Measurements from ENCODE around the gene FGF14.

The FGF14 gene

GRCh38 chr13:102045731-102046130 lies 356.1 kb downstream of the FGF14 start:
- Histone ChIP-seq H3K4me1 (ENCODE audit: control insufficient read depth, low read length) (no peaks in the 10 kb centered on the region), H3K79me2 (ENCODE audit: control insufficient read depth, low read length) (no peaks in the 10 kb centered on the region), H3K36me3 (ENCODE audit: control insufficient read depth, low read length) (no peaks in the 10 kb centered on the region), H3F3A (ENCODE audit: control insufficient read depth, insufficient read depth) (no peaks in the 10 kb centered on the region), H3K27ac (ENCODE audit: low read depth, low read length) (no peak overlapping the region), H3K4me3 (ENCODE audit: low read length) (no peak overlapping the region), H4K20me1 (ENCODE audit: control insufficient read depth, insufficient read depth, low read depth, low read length) (no peaks in the 10 kb centered on the region), H3K9me3 (ENCODE audit: control insufficient read depth, insufficient read depth, low read length) (no peaks in the 10 kb centered on the region), H3K9me2 (replicated peaks; ENCODE audit: control insufficient read depth, low read length) (no peaks in the 10 kb centered on the region), H3K27me3 (ENCODE audit: control insufficient read depth, low read length) (no peaks in the 10 kb centered on the region), H3K4me2 (ENCODE audit: low read length) (no peak overlapping the region)
- TF ChIP-seq CTCF (IDR thresholded peaks at IDR 0.05; ENCODE audit: low read depth, low read length, poor library complexity, severe bottlenecking) (no peak), EZH2phosphoT487 (IDR thresholded peaks at IDR 0.05; ENCODE audit: borderline replicate concordance, low read length) (no peak)

- Histone ChIP-seq H3K9me2 (replicated peaks; ENCODE audit: control insufficient read depth, low read length) (no peaks in the 10 kb centered on the region; the same call in 1 of the 2 replicates), H3K4me2 (ENCODE audit: low read length) (no peak overlapping the region), H3K79me2 (ENCODE audit: control insufficient read depth, low read length) (no peaks in the 10 kb centered on the region), H3K36me3 (ENCODE audit: control insufficient read depth, low read length) (no peaks in the 10 kb centered on the region), H3K27ac (ENCODE audit: low read depth, low read length) (no peak overlapping the region), H3F3A (ENCODE audit: control insufficient read depth, insufficient read depth) (no peaks in the 10 kb centered on the region), H3K9me3 (ENCODE audit: control insufficient read depth, insufficient read depth, low read length) (no peaks in the 10 kb centered on the region), H3K4me3 (ENCODE audit: low read length) (no peak overlapping the region), H3K4me1 (ENCODE audit: control insufficient read depth, low read length) (no peaks in the 10 kb centered on the region), H3K27me3 (ENCODE audit: control insufficient read depth, low read length) (no peaks in the 10 kb centered on the region), H4K20me1 (ENCODE audit: control insufficient read depth, insufficient read depth, low read depth, low read length) (no peaks in the 10 kb centered on the region)
- TF ChIP-seq EZH2phosphoT487 (IDR thresholded peaks at IDR 0.05; ENCODE audit: borderline replicate concordance, low read length) (no peak), CTCF (IDR thresholded peaks at IDR 0.05; ENCODE audit: low read depth, low read length, poor library complexity, severe bottlenecking) (no peak)
Observed at GRCh38 chr13:102042746-102043145, 359.1 kb downstream of the FGF14 start.

GRCh38 chr13:102041544-102041943 lies 360.3 kb downstream of the FGF14 start:
- H3K4me2 ChIP-seq (ENCODE audit: low read length) = no peak overlapping the region
- no peaks in the 10 kb centered on the region for H4K20me1 ChIP-seq (ENCODE audit: control insufficient read depth, insufficient read depth, low read depth, low read length)
- no peak overlapping the region for H3K27ac ChIP-seq (ENCODE audit: low read depth, low read length)
- no peaks in the 10 kb centered on the region; the same call in 1 of the 2 replicates for H3K9me2 ChIP-seq (replicated peaks; ENCODE audit: control insufficient read depth, low read length)
- H3K9me3 ChIP-seq (ENCODE audit: control insufficient read depth, insufficient read depth, low read length) = no peaks in the 10 kb centered on the region
- no peaks in the 10 kb centered on the region for H3K4me1 ChIP-seq (ENCODE audit: control insufficient read depth, low read length)
- no peaks in the 10 kb centered on the region for H3K79me2 ChIP-seq (ENCODE audit: control insufficient read depth, low read length)
- H3K27me3 ChIP-seq (ENCODE audit: control insufficient read depth, low read length) = no peaks in the 10 kb centered on the region
- TF ChIP-seq CTCF (IDR thresholded peaks at IDR 0.05; ENCODE audit: low read depth, low read length, poor library complexity, severe bottlenecking) (no peak), EZH2phosphoT487 (IDR thresholded peaks at IDR 0.05; ENCODE audit: borderline replicate concordance, low read length) (no peak)
- H3K4me3 ChIP-seq (ENCODE audit: low read length) = no peak overlapping the region
- H3K36me3 ChIP-seq (ENCODE audit: control insufficient read depth, low read length) = no peaks in the 10 kb centered on the region
- H3F3A ChIP-seq (ENCODE audit: control insufficient read depth, insufficient read depth) = no peaks in the 10 kb centered on the region

All from DOHH2 (cell line).